Measurements from ENCODE around the gene CYS1. TPM values are rescaled to one million over a fixed set of nuclear protein-coding genes. Genes with fewer than 3 reads are reported as not detected.
"Not testable (repeated sequence)": the region's sequence is repeated elsewhere in the genome, so short reads cannot be mapped to it uniquely, and the experiment has no call there.

Gene CYS1
- total RNA-seq, 1 experiment from 2014 or later: not detected

DNA sequence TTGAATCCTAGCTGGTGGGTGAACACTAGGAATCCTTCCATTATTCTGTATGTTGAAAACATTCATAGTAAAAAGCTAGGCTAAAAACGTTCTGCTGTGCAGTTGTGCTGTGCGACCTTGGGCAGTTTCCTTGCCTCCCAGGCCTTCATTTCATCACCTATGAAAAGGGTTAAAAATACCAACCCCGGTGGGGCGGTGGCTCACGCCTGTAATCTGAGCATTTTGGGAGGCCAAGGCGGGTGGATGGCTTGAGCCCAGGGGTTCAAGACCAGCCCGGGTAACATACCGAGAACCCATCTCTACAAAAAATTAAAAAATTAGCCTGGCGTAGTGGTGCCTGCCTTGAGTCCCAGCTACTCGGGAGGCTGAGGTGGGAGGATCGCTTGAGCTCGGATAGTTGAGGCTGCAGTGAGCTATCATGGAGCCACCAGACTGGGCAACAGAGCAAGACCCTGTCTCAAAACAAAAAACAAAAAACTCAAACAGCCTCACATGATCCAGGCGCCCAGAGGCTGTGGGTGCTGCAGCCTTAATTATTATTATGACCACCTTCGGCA, 39.5 kb upstream of the CYS1 start:
- Mint-ChIP-seq H3K36me3 (ENCODE audit: insufficient read depth, unreplicated experiment) (peaks cover 8% of the 10 kb centered on the region), H3K4me1 (ENCODE audit: insufficient read depth, unreplicated experiment) (peaks cover 8% of the 10 kb centered on the region), H3K9me3 (ENCODE audit: unreplicated experiment) (no peaks in the 10 kb centered on the region), H3K4me3 (ENCODE audit: unreplicated experiment) (peak overlapping the region; percentile 97), H3K27ac (ENCODE audit: low read depth, unreplicated experiment) (peak overlapping the region; percentile 84), H3K27me3 (ENCODE audit: insufficient read depth, unreplicated experiment) (no peaks in the 10 kb centered on the region)
- CTCF ChIA-PET: interaction anchor here (0.6 to 1.7 kb wide), 5 partner anchors 48 to 326 kb away, joined by 3 to 19 read pairs (median 5); no protein-coding TSS in a partner anchor
- POLR2A ChIA-PET: interaction anchor here (0.5 to 3.3 kb wide), 5 partner anchors 23 to 333 kb away, joined by 3 to 27 read pairs (median 5); no protein-coding TSS in a partner anchor
- no peak for DNase-seq (ENCODE audit: unreplicated experiment)
- TF ChIP-seq, protein P1, sequence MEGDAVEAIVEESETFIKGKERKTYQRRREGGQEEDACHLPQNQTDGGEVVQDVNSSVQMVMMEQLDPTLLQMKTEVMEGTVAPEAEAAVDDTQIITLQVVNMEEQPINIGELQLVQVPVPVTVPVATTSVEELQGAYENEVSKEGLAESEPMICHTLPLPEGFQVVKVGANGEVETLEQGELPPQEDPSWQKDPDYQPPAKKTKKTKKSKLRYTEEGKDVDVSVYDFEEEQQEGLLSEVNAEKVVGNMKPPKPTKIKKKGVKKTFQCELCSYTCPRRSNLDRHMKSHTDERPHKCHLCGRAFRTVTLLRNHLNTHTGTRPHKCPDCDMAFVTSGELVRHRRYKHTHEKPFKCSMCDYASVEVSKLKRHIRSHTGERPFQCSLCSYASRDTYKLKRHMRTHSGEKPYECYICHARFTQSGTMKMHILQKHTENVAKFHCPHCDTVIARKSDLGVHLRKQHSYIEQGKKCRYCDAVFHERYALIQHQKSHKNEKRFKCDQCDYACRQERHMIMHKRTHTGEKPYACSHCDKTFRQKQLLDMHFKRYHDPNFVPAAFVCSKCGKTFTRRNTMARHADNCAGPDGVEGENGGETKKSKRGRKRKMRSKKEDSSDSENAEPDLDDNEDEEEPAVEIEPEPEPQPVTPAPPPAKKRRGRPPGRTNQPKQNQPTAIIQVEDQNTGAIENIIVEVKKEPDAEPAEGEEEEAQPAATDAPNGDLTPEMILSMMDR (IDR thresholded peaks at IDR 0.05; ENCODE audit: unreplicated experiment): no peak
- intact Hi-C loops (cut with micrococcal nuclease): loop anchor here (1.0 kb wide), 1 partner anchor 47 kb away; no protein-coding TSS in a partner anchor
- BruUV-seq (replicated peaks): no TSS peak

GRCh38 chr2:10119027-10119325, 38.8 kb upstream of the CYS1 start:
- Mint-ChIP-seq H3K4me3 (ENCODE audit: unreplicated experiment) (no peak overlapping the region), H3K27ac (ENCODE audit: low read depth, unreplicated experiment) (no peak overlapping the region), H3K36me3 (ENCODE audit: insufficient read depth, unreplicated experiment) (peaks cover 7% of the 10 kb centered on the region), H3K4me1 (ENCODE audit: insufficient read depth, unreplicated experiment) (peaks cover 8% of the 10 kb centered on the region), H3K9me3 (ENCODE audit: unreplicated experiment) (no peaks in the 10 kb centered on the region), H3K27me3 (ENCODE audit: insufficient read depth, unreplicated experiment) (no peaks in the 10 kb centered on the region)
- POLR2A ChIA-PET: interaction anchor here (0.7 to 3.3 kb wide), 3 partner anchors 18 to 290 kb away, joined by 5 to 27 read pairs (median 7); no protein-coding TSS in a partner anchor
- no peak for DNase-seq (ENCODE audit: unreplicated experiment)
- BruUV-seq (replicated peaks): no TSS peak
- CTCF ChIA-PET: interaction anchor here (0.6 to 2.8 kb wide), 5 partner anchors 22 to 348 kb away, joined by 3 to 19 read pairs (median 10); no protein-coding TSS in a partner anchor
- TF ChIP-seq, protein P1 (IDR thresholded peaks at IDR 0.05; ENCODE audit: unreplicated experiment): no peak
- intact Hi-C loops (cut with micrococcal nuclease): no loop called here

DNA sequence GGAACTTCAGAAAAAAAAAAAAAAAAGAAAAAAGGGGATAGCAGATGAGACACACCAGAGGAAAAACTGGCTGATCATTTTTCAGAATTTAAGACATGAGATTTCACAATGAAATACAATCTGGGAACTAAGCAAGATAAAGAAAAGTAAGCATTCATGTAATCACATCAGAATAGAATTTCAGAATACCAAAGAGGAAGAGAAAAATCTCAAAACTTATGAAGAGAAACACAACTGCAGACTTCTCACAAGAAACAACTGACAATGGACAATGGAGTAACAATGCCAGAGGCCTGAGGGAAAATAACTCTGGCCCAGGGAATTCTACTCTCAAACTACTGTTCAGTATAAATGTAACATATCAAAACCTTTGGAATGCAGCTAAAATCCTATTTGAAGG, 29.1 kb upstream of the CYS1 start:
- H3K36me3 Mint-ChIP-seq (ENCODE audit: insufficient read depth, unreplicated experiment): no peaks in the 10 kb centered on the region
- ChIA-PET CTCF (interaction anchor here (0.6 to 2.9 kb wide), 4 partner anchors 13 to 36 kb away, joined by 3 to 13 read pairs (median 3); no protein-coding TSS in a partner anchor), POLR2A (interaction anchor here (1.0 kb wide), 1 partner anchor 24 kb away, joined by 4 read pairs; no protein-coding TSS in a partner anchor)
- no TSS peak for BruUV-seq (replicated peaks)
- no peaks in the 10 kb centered on the region for H3K9me3 Mint-ChIP-seq (ENCODE audit: unreplicated experiment)
- no peak overlapping the region for H3K27ac Mint-ChIP-seq (ENCODE audit: low read depth, unreplicated experiment)
- intact Hi-C loops (cut with micrococcal nuclease): no loop called here
- no peak for DNase-seq (ENCODE audit: unreplicated experiment)
- no peak overlapping the region for H3K4me3 Mint-ChIP-seq (ENCODE audit: unreplicated experiment)
- no peaks in the 10 kb centered on the region for H3K4me1 Mint-ChIP-seq (ENCODE audit: insufficient read depth, unreplicated experiment)
- TF ChIP-seq, protein P1 (IDR thresholded peaks at IDR 0.05; ENCODE audit: unreplicated experiment): no peak
- no peaks in the 10 kb centered on the region for H3K27me3 Mint-ChIP-seq (ENCODE audit: insufficient read depth, unreplicated experiment)

- POLR2A ChIA-PET; H3K27me3 Mint-ChIP-seq (ENCODE audit: insufficient read depth, unreplicated experiment); H3K36me3 Mint-ChIP-seq (ENCODE audit: insufficient read depth, unreplicated experiment); H3K9me3 Mint-ChIP-seq (ENCODE audit: unreplicated experiment); DNase-seq (ENCODE audit: unreplicated experiment); H3K4me1 Mint-ChIP-seq (ENCODE audit: insufficient read depth, unreplicated experiment); H3K27ac Mint-ChIP-seq (ENCODE audit: low read depth, unreplicated experiment); H3K4me3 Mint-ChIP-seq (ENCODE audit: unreplicated experiment); intact Hi-C loops (cut with micrococcal nuclease); BruUV-seq (replicated peaks): not testable (repeated sequence)
- CTCF ChIA-PET: interaction anchor here (0.6 to 1.5 kb wide), 3 partner anchors 8 to 283 kb away, joined by 3 to 5 read pairs (median 5); no protein-coding TSS in a partner anchor
These were observed 24.7 kb upstream of the CYS1 start for GRCh38 chr2:10104906-10105305.
